GM12878 (cell line): ENCODE results near the gene PSMC3IP. TPM values are rescaled to one million over a fixed set of nuclear protein-coding genes. Genes with fewer than 3 reads are reported as not detected.

ENCODE experiments used
- BCL11A ChIP-seq: IDR thresholded peaks from 2 replicates; pipeline ENCODE4 v1.6.1; 2011; ENCODE audit warnings: low read depth, low read length
- CBX3 ChIP-seq: fragments of 200-600 bp; sonication (generic); IDR thresholded peaks from 2 replicates; pipeline ENCODE4 v1.6.1; 2016; ENCODE audit warnings: low read depth, borderline replicate concordance
- CHD4 ChIP-seq: fragments of 200-600 bp; sonication (generic); IDR thresholded peaks from 2 replicates; pipeline ENCODE4 v1.6.1; 2016; ENCODE audit warnings: mild to moderate bottlenecking
- CREB1 ChIP-seq: IDR thresholded peaks from 2 replicates; pipeline ENCODE4 v1.6.1; 2012; ENCODE audit warnings: low read depth, mild to moderate bottlenecking, inconsistent platforms
- DPF2 ChIP-seq: fragments of 450-650 bp; IDR thresholded peaks from 2 replicates; pipeline ENCODE4 v1.6.1; 2017; ENCODE audit warnings: mild to moderate bottlenecking
- EGR1 ChIP-seq, 2 experiments: IDR thresholded peaks; 1 replicate in 1 of 2; 2 replicates in 1 of 2; pipeline ENCODE4 v1.6.1; 2011 to 2012; ENCODE audit warnings: low read depth in 2 of 2, low read length in 2 of 2, borderline replicate concordance in 1 of 2, mild to moderate bottlenecking in 1 of 2, moderate library complexity in 1 of 2
- NBN ChIP-seq: fragments of 450-650 bp; IDR thresholded peaks from 2 replicates; pipeline ENCODE4 v1.6.1; 2016
- NR2C1 ChIP-seq: fragments of 450-650 bp; IDR thresholded peaks from 2 replicates; pipeline ENCODE4 v1.6.1; 2017; ENCODE audit warnings: antibody characterized with exemption, mild to moderate bottlenecking, moderate library complexity
- PAX8 ChIP-seq: fragments of 450-650 bp; IDR thresholded peaks from 2 replicates; pipeline ENCODE4 v1.6.1; 2017; ENCODE audit warnings: mild to moderate bottlenecking, moderate library complexity
- RUNX3 ChIP-seq: IDR thresholded peaks from 2 replicates; pipeline ENCODE4 v1.6.1; 2012; ENCODE audit warnings: low read length, inconsistent platforms
- SIN3A ChIP-seq: IDR thresholded peaks from 2 replicates; pipeline ENCODE4 v1.6.1; 2012; ENCODE audit warnings: low read depth, low read length, improper control_type of control experiment
- SMAD5 ChIP-seq: IDR thresholded peaks from 2 replicates; pipeline ENCODE4 v1.6.1; 2016; ENCODE audit warnings: antibody characterized with exemption, low read depth
- SPI1 ChIP-seq: IDR thresholded peaks from 2 replicates; pipeline ENCODE4 v1.6.1; 2011; ENCODE audit warnings: low read depth, mild to moderate bottlenecking, low read length, moderate library complexity, borderline replicate concordance; ENCODE audit not compliant: insufficient read depth
- SUZ12 ChIP-seq: fragments of 200-600 bp; sonication (generic); IDR thresholded peaks from one replicate; pipeline ENCODE4 v1.6.1; 2018; ENCODE audit warnings: antibody characterized with exemption, mild to moderate bottlenecking; ENCODE audit not compliant: unreplicated experiment
- TARDBP ChIP-seq: IDR thresholded peaks from 2 replicates; pipeline ENCODE4 v1.6.1; 2016; ENCODE audit warnings: borderline replicate concordance
- TBL1XR1 ChIP-seq: IDR thresholded peaks from 2 replicates; pipeline ENCODE4 v1.6.1; 2012; ENCODE audit warnings: low read depth, low read length, improper control_type of control experiment
- TCF12 ChIP-seq: IDR thresholded peaks from 2 replicates; pipeline ENCODE4 v1.6.1; 2011; ENCODE audit warnings: low read depth, mild to moderate bottlenecking, low read length
- TCF7 ChIP-seq: IDR thresholded peaks from 2 replicates; pipeline ENCODE4 v1.6.1; 2014; ENCODE audit warnings: antibody characterized with exemption, borderline replicate concordance
- WRNIP1 ChIP-seq: IDR thresholded peaks from 2 replicates; pipeline ENCODE4 v1.6.1; 2011; ENCODE audit warnings: low read depth, low read length, improper control_type of control experiment, borderline replicate concordance
- polyA plus RNA-seq, 11 experiments: library from polyadenylated mRNA; depleted of rRNA in 4 of 11; unstranded in 6 of 11; stranded (reverse) in 5 of 11; fragments of >200 nt; fragmentation: Nextera tagmentation in 4 of 11; fragmentation: Illumina TruSeq in 1 of 11; extraction: Ambion mirVana in 4 of 11; extraction: Trizol in 1 of 11; gene quantifications; 1 replicate in 1 of 11; 2 replicates in 10 of 11; pipeline versions ENCODE4 v1.2.1 to v1.2.3, GENCODE V29; 2011 to 2016; ENCODE audit warnings: inconsistent platforms in 2 of 11, missing spikeins in 2 of 11, low read depth in 1 of 11
- total RNA-seq, 4 experiments: library from RNA; depleted of rRNA in 3 of 4; stranded (reverse); fragments of >200 nt in 3 of 4; fragmentation: Illumina TruSeq in 1 of 4; extraction: Trizol in 1 of 4; gene quantifications; 2 replicates each; pipeline versions ENCODE4 v1.2.1 to v1.2.3, GENCODE V29; 2013 to 2021
- TF ChIP-seq, protein P1 (sequence below): IDR thresholded peaks from 2 replicates; pipeline ENCODE4 v1.6.1; 2012; ENCODE audit warnings: low read depth, low read length, improper control_type of control experiment
- TF ChIP-seq, protein P2 (sequence below): IDR thresholded peaks from 2 replicates; pipeline ENCODE4 v1.6.1; 2012; ENCODE audit warnings: low read length, inconsistent platforms
- TF ChIP-seq, protein P3 (sequence below): fragments of 450-650 bp; IDR thresholded peaks from 2 replicates; pipeline ENCODE4 v1.6.1; 2017; ENCODE audit warnings: low read depth, mild to moderate bottlenecking, moderate library complexity

Gene PSMC3IP
- total and polyA plus RNA-seq, 10 of the 15 experiments (the other 5 are each of a cell fraction or from before 2014, with no cell fraction given) = 6.8 to 34.5 (median 17.7) TPM

DNA sequence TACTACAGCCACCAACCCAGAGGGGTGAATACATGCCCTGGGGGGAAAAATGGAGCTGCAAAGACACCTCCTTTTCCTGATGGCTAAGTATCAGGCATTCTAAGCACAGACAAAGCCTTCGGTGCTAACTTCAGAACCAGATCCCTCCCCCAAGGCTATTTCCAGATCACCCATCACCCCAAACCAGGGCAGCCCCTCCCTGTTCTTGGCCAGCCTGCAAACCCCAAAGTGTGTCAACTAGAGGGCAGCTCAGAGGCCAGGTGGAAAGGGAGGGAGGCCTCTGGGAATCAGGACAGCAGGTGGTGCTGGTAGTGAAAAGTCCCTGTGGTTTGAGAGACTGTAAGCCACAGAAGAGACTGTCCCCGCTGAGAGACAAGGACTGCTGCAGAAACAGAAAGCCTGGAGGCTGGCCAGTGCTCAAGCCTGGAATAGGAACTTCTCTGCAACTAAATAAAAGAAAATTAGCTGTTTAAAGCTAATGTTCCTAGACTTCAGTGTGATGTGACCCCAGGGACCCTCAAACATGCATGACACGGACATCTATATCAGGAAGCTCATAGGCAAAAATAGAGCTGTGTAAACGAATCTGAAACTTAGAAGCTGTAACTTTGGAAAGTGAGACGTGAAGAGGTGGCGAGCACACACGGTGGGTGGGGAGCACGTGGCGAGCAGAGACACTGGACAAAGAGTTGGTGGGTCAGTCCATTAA is 41.1 kb upstream of the PSMC3IP start (continued):
- TF ChIP-seq, protein P1, sequence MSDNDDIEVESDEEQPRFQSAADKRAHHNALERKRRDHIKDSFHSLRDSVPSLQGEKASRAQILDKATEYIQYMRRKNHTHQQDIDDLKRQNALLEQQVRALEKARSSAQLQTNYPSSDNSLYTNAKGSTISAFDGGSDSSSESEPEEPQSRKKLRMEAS = peak; percentile 90; the same call in 1 of the 2 replicates
- no peak for TF ChIP-seq NR2C1
- peak; percentile 93 for TF ChIP-seq NBN
- TF ChIP-seq, protein P2, sequence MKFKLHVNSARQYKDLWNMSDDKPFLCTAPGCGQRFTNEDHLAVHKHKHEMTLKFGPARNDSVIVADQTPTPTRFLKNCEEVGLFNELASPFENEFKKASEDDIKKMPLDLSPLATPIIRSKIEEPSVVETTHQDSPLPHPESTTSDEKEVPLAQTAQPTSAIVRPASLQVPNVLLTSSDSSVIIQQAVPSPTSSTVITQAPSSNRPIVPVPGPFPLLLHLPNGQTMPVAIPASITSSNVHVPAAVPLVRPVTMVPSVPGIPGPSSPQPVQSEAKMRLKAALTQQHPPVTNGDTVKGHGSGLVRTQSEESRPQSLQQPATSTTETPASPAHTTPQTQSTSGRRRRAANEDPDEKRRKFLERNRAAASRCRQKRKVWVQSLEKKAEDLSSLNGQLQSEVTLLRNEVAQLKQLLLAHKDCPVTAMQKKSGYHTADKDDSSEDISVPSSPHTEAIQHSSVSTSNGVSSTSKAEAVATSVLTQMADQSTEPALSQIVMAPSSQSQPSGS = peak; percentile 83
- TF ChIP-seq SUZ12 = no peak
- TF ChIP-seq TARDBP = peak; percentile 80
- no peak for TF ChIP-seq CBX3
- TF ChIP-seq PAX8 = no peak
- TF ChIP-seq EGR1 (IDR thresholded peaks at IDR 0.05; ENCODE audit: borderline replicate concordance in 1 of 2, low read depth in 2 of 2, low read length in 2 of 2) = peak in 1 of 2 experiments; percentile 59; a peak in 1 of 3 replicates
- TF ChIP-seq TCF7 = peak; percentile 64; the same call in 1 of the 2 replicates
- no peak for TF ChIP-seq WRNIP1
- TF ChIP-seq, protein P3, sequence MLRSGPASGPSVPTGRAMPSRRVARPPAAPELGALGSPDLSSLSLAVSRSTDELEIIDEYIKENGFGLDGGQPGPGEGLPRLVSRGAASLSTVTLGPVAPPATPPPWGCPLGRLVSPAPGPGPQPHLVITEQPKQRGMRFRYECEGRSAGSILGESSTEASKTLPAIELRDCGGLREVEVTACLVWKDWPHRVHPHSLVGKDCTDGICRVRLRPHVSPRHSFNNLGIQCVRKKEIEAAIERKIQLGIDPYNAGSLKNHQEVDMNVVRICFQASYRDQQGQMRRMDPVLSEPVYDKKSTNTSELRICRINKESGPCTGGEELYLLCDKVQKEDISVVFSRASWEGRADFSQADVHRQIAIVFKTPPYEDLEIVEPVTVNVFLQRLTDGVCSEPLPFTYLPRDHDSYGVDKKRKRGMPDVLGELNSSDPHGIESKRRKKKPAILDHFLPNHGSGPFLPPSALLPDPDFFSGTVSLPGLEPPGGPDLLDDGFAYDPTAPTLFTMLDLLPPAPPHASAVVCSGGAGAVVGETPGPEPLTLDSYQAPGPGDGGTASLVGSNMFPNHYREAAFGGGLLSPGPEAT = peak; percentile 97
- TF ChIP-seq TCF12 = peak; percentile 98
- TF ChIP-seq RUNX3 = peak; percentile 98
- 0 out of 2 replicates have a peak, but pooled peaks have one; percentile 12 for TF ChIP-seq CREB1
- peak; percentile 61 for TF ChIP-seq BCL11A
- TF ChIP-seq SMAD5 = 0 out of 2 replicates have a peak, but pooled peaks have one; percentile 24
- TF ChIP-seq CHD4 = no peak
- TF ChIP-seq TBL1XR1 = peak; percentile 95
- TF ChIP-seq DPF2 = peak; percentile 94
- TF ChIP-seq SPI1 = no peak
- 0 out of 2 replicates have a peak, but pooled peaks have one; percentile 73 for TF ChIP-seq SIN3A
